HepG2 (cell line): Measurements from ENCODE around the gene ERF. TPM values are rescaled to one million over a fixed set of nuclear protein-coding genes. Genes with fewer than 3 reads are reported as not detected.

Source experiments
- AKAP8 ChIP-seq: sonication (generic); formaldehyde crosslinking; IDR thresholded peaks from 2 replicates; pipeline ENCODE4 v1.5.1; 2020; ENCODE audit warnings: mild to moderate bottlenecking, missing genetic modification reagents
- ARID4A ChIP-seq: sonication (generic); formaldehyde crosslinking; IDR thresholded peaks from 2 replicates; pipeline ENCODE4 v1.5.0; 2020; ENCODE audit warnings: mild to moderate bottlenecking, missing genetic modification reagents, borderline replicate concordance
- HBP1 ChIP-seq: IDR thresholded peaks from 2 replicates; pipeline ENCODE4 v1.6.1; 2016; ENCODE audit warnings: low read depth, control low read depth
- HES4 ChIP-seq: sonication (generic); formaldehyde crosslinking; IDR thresholded peaks from 2 replicates; pipeline ENCODE4 v1.9.0; 2021; ENCODE audit warnings: mild to moderate bottlenecking, missing genetic modification reagents, borderline replicate concordance
- HIVEP1 ChIP-seq: sonication (generic); formaldehyde crosslinking; IDR thresholded peaks from 2 replicates; pipeline ENCODE4 v1.4.0; 2020; ENCODE audit warnings: mild to moderate bottlenecking, missing genetic modification reagents
- HNF1B ChIP-seq: sonication (generic); formaldehyde crosslinking; IDR thresholded peaks from 2 replicates; pipeline ENCODE4 v1.5.1; 2020; ENCODE audit warnings: mild to moderate bottlenecking, moderate library complexity, missing genetic modification reagents
- HNRNPL ChIP-seq: fragments of 200-400 bp; formaldehyde crosslinking; IDR thresholded peaks from 2 replicates; pipeline ENCODE4 v1.6.1; 2017; ENCODE audit warnings: mild to moderate bottlenecking, low read depth, low read length
- POLR2AphosphoS2 ChIP-seq: IDR thresholded peaks from 2 replicates; pipeline ENCODE4 v1.6.1; 2011; ENCODE audit warnings: low read depth, low read length, improper control_type of control experiment
- POLR2AphosphoS5 ChIP-seq: IDR thresholded peaks from 2 replicates; pipeline ENCODE4 v1.6.1; 2012; ENCODE audit warnings: low read depth, low read length
- POLR2G ChIP-seq: fragments of 200-400 bp; formaldehyde crosslinking; IDR thresholded peaks from 2 replicates; pipeline ENCODE4 v1.6.1; 2018; ENCODE audit warnings: mild to moderate bottlenecking, low read depth, low read length, moderate library complexity
- PRDM10 ChIP-seq: sonication (generic); formaldehyde crosslinking; IDR thresholded peaks from 2 replicates; pipeline ENCODE4 v1.4.0; 2020; ENCODE audit warnings: low read depth, missing genetic modification reagents
- SALL1 ChIP-seq: sonication (generic); formaldehyde crosslinking; IDR thresholded peaks from 2 replicates; pipeline ENCODE4 v1.8.0; 2022; ENCODE audit warnings: mild to moderate bottlenecking, missing genetic modification reagents
- SAP130 ChIP-seq: IDR thresholded peaks from 2 replicates; pipeline ENCODE4 v1.6.1; 2016; ENCODE audit warnings: low read depth
- SMC3 ChIP-seq: IDR thresholded peaks from 2 replicates; pipeline ENCODE4 v1.6.1; 2011; ENCODE audit warnings: low read length, improper control_type of control experiment
- TRAFD1 ChIP-seq: sonication (generic); formaldehyde crosslinking; IDR thresholded peaks from 2 replicates; pipeline ENCODE4 v1.5.1; 2020; ENCODE audit warnings: missing genetic modification reagents, mild to moderate bottlenecking, borderline replicate concordance
- polyA plus RNA-seq, 8 experiments: library from polyadenylated mRNA; depleted of rRNA in 3 of 8; stranded (reverse) in 7 of 8; unstranded in 1 of 8; fragments of >200 nt; fragmentation: Illumina TruSeq in 4 of 8; extraction: Trizol in 4 of 8; gene quantifications; 2 replicates each; pipeline versions ENCODE4 v1.2.1 to v1.2.3, GENCODE V29; 2011 to 2016; ENCODE audit warnings: low read depth in 4 of 8, missing spikeins in 1 of 8, mixed read lengths in 1 of 8; ENCODE audit not compliant: insufficient read depth in 1 of 8
- total RNA-seq, 5 experiments: library from RNA; depleted of rRNA; stranded (reverse); fragments of >200 nt; fragmentation: Illumina TruSeq; extraction: Trizol; gene quantifications; 2 replicates each; pipeline ENCODE4 v1.2.3, GENCODE V29; 2016; ENCODE audit warnings: low read depth in 1 of 5

ERF gene
- total and polyA plus RNA-seq, 2 of the 13 experiments (the other 11 are each of a cell fraction or from before 2014, with no cell fraction given) = 67.1 to 69.9 TPM

- TF ChIP-seq SALL1 (peak; percentile 54; the same call in 1 of the 2 replicates), POLR2AphosphoS2 (peak; percentile 37; the same call in 1 of the 2 replicates), HES4 (CRISPR knock-in tag) (0 out of 2 replicates have a peak, but pooled peaks have one; percentile 10), AKAP8 (CRISPR knock-in tag) (peak; percentile 94), ARID4A (peak; percentile 39; the same call in 1 of the 2 replicates), SMC3 (peak; percentile 58), HNF1B (CRISPR knock-in tag) (peak; percentile 56), HBP1 (peak; percentile 53; the same call in 1 of the 2 replicates), POLR2AphosphoS5 (peak; percentile 55), POLR2G (0 out of 2 replicates have a peak, but pooled peaks have one; percentile 39), SAP130 (peak; percentile 37; the same call in 1 of the 2 replicates), HIVEP1 (CRISPR knock-in tag) (0 out of 2 replicates have a peak, but pooled peaks have one; percentile 45), PRDM10 (peak; percentile 70; the same call in 1 of the 2 replicates), HNRNPL (no peak), TRAFD1 (CRISPR knock-in tag) (0 out of 2 replicates have a peak, but pooled peaks have one; percentile 24)
Observed at GRCh38 chr19:42295831-42296525, 41.0 kb upstream of the ERF start (continued).
